Activated CD8-positive, alpha-beta memory T cell treated with anti-CD3 and anti-CD28 coated beads for 24 hours (primary cell): ENCODE results near the gene DDX23.
"Not testable (repeated sequence)": the region's sequence is repeated elsewhere in the genome, so short reads cannot be mapped to it uniquely, and the experiment has no call there.

Experiments used
- DNase-seq: peaks from one replicate; pipeline ENCODE4 v3.0.0-alpha.2; 2020

The DDX23 gene

GRCh38 chr12:48851883-48852733 lies at the start of gene DDX23:
Gene DDX23 (minus strand): TSS chr12:48852163. CDS start chr12:48845782, 6,381 bp downstream.
- DNase-seq: peak; percentile 93

- DNase-seq: no peak
These were observed 49.3 kb upstream of the DDX23 start for GRCh38 chr12:48901278-48901677.

- DNase-seq: no peak
These were observed 47.7 kb upstream of the DDX23 start for GRCh38 chr12:48899651-48900050.

GRCh38 chr12:48894271-48894670 lies 42.3 kb upstream of the DDX23 start:
- DNase-seq: no peak

- peak; percentile 89 for DNase-seq
These were observed 38.9 kb upstream of the DDX23 start for GRCh38 chr12:48890657-48891418.

- no peak for DNase-seq
These were observed 37.7 kb upstream of the DDX23 start for GRCh38 chr12:48889679-48890078.

- no peak for DNase-seq
These were observed 31.6 kb upstream of the DDX23 start for GRCh38 chr12:48883305-48884161.

GRCh38 chr12:48882972-48883304 lies 31.0 kb upstream of the DDX23 start:
- DNase-seq: no peak

GRCh38 chr12:48882315-48882687 lies 30.3 kb upstream of the DDX23 start:
- DNase-seq: no peak

- no peak for DNase-seq
These were observed 29.8 kb upstream of the DDX23 start for GRCh38 chr12:48881686-48882314.

GRCh38 chr12:48880647-48881046 lies 28.7 kb upstream of the DDX23 start:
- DNase-seq: no peak

GRCh38 chr12:48878548-48878947 lies 26.6 kb upstream of the DDX23 start:
- DNase-seq: no peak

- DNase-seq: no peak
These were observed 24.1 kb upstream of the DDX23 start for GRCh38 chr12:48875944-48876515.

- not testable (repeated sequence) for DNase-seq
These were observed 21.6 kb upstream of the DDX23 start for GRCh38 chr12:48873534-48873933.

GRCh38 chr12:48873096-48873495 lies 21.1 kb upstream of the DDX23 start:
- DNase-seq: no peak

GRCh38 chr12:48869191-48869590 lies 17.2 kb upstream of the DDX23 start:
- no peak for DNase-seq

GRCh38 chr12:48868451-48868850 lies 16.5 kb upstream of the DDX23 start:
- DNase-seq: no peak

- no peak for DNase-seq
These were observed 14.2 kb upstream of the DDX23 start for GRCh38 chr12:48866052-48866711.

GRCh38 chr12:48865281-48866051 lies 13.5 kb upstream of the DDX23 start, which contains the start of gene RND1:
Gene RND1 (minus strand): TSS chr12:48865870. CDS start chr12:48865767, 103 bp downstream.
- peak; percentile 90 for DNase-seq

- no peak for DNase-seq
These were observed 11.3 kb upstream of the DDX23 start for GRCh38 chr12:48863291-48863690.

GRCh38 chr12:48862760-48863159 lies 10.8 kb upstream of the DDX23 start:
- DNase-seq: no peak
